T1000 (cell line): ENCODE data around the gene MTHFD1.
A peak's percentile ranks its signal among the peaks of the same experiment; 100 is the strongest.

Experiments used
- DNase-seq: peaks from one replicate; lab custom pipeline; 2025; ENCODE audit warnings: mixed read lengths; lab: John Stamatoyannopoulos, UW

MTHFD1 gene

GRCh38 chr14:64447876-64448670 is 59.9 kb downstream of the MTHFD1 start:
- DNase-seq, result no peak

GRCh38 chr14:64450255-64450654 is 62.1 kb downstream of the MTHFD1 start:
- DNase-seq, result no peak

- DNase-seq, result no peak
Observed at GRCh38 chr14:64454671-64455070, 66.5 kb downstream of the MTHFD1 start.

GRCh38 chr14:64459405-64460136 is 71.4 kb downstream of the MTHFD1 start:
- DNase-seq, result no peak

- no peak for DNase-seq
Observed at GRCh38 chr14:64461221-64461620, 73.1 kb downstream of the MTHFD1 start.

- no peak for DNase-seq
Observed at GRCh38 chr14:64463195-64463594, 75.0 kb downstream of the MTHFD1 start.

- DNase-seq, result no peak
Observed at GRCh38 chr14:64463873-64464272, 75.7 kb downstream of the MTHFD1 start.

- no peak for DNase-seq
Observed at GRCh38 chr14:64464651-64465050, 76.5 kb downstream of the MTHFD1 start.

- DNase-seq, result peak; percentile 5
Observed at GRCh38 chr14:64465191-64465822, 77.2 kb downstream of the MTHFD1 start, which contains the start of gene AKAP5. AKAP5 (plus strand) TSS chr14:64465499; CDS start chr14:64468395, 2,896 bp downstream.

GRCh38 chr14:64465831-64466554 is 77.8 kb downstream of the MTHFD1 start:
- DNase-seq, result no peak

- DNase-seq, result no peak
Observed at GRCh38 chr14:64467101-64467500, 78.9 kb downstream of the MTHFD1 start.

GRCh38 chr14:64467566-64467965 is 79.4 kb downstream of the MTHFD1 start:
- no peak for DNase-seq

GRCh38 chr14:64468451-64468850 is 80.3 kb downstream of the MTHFD1 start:
- no peak for DNase-seq

GRCh38 chr14:64474041-64474440 is 85.9 kb downstream of the MTHFD1 start:
- no peak for DNase-seq

- DNase-seq, result no peak
Observed at GRCh38 chr14:64474698-64475097, 86.5 kb downstream of the MTHFD1 start.

- DNase-seq, result no peak
Observed at GRCh38 chr14:64475585-64476273, 87.6 kb downstream of the MTHFD1 start.

- no peak for DNase-seq
Observed at GRCh38 chr14:64476438-64476837, 88.3 kb downstream of the MTHFD1 start.

GRCh38 chr14:64478634-64479250 is 90.6 kb downstream of the MTHFD1 start:
- DNase-seq, result no peak

- DNase-seq, result no peak
Observed at GRCh38 chr14:64488590-64489099, 100.5 kb downstream of the MTHFD1 start.

- DNase-seq, result no peak
Observed at GRCh38 chr14:64491637-64492036, 103.5 kb downstream of the MTHFD1 start.

- no peak for DNase-seq
Observed at GRCh38 chr14:64493455-64493854, 105.3 kb downstream of the MTHFD1 start.
